Prostate gland (tissue), 2 donors: ENCODE results near the gene SPSB2.

Source experiments
- CTCF ChIP-seq, 4 experiments: fragments of 200-600 bp in 2 of 4; fragments of 450-650 bp in 2 of 4; sonication (generic) in 2 of 4; IDR thresholded peaks; 1 replicate in 3 of 4; 2 replicates in 1 of 4; pipeline ENCODE4 v1.5.1; 2016 to 2019; ENCODE audit warnings: antibody characterized with exemption in 4 of 4, mild to moderate bottlenecking in 2 of 4, moderate library complexity in 2 of 4
- POLR2A ChIP-seq: fragments of 450-650 bp; IDR thresholded peaks from one replicate; pipeline ENCODE4 v1.6.1; 2016; ENCODE audit warnings: antibody characterized with exemption, mild to moderate bottlenecking
- POLR2AphosphoS5 ChIP-seq: sonication (generic); formaldehyde crosslinking; IDR thresholded peaks from one replicate; pipeline ENCODE4 v1.6.1; 2017; ENCODE audit warnings: antibody characterized with exemption

GRCh38 chr12:6866163-6866919 lies 6.8 kb downstream of the SPSB2 start:
- TF ChIP-seq CTCF (IDR thresholded peaks at IDR 0.05), result no peak
- TF ChIP-seq POLR2A, result no peak
- TF ChIP-seq POLR2AphosphoS5, result no peak
